H1 (cell line): Measurements from ENCODE around the gene GBP4. TPM values are rescaled to one million over a fixed set of nuclear protein-coding genes. Genes with fewer than 3 reads are reported as not detected.

Source experiments
- CTCF ChIA-PET: fragments of 300-600 bp; sonication (Branson Sonifier 250); formaldehyde crosslinking; loops from one replicate; lab custom pipeline; 2021; ENCODE audit not compliant: partially characterized antibody; lab: Charles Lee
- POLR2A ChIA-PET: fragments of 300-600 bp; sonication (Branson Sonifier 250); formaldehyde crosslinking; loops from one replicate; lab custom pipeline; 2021; ENCODE audit warnings: inconsistent platforms; ENCODE audit not compliant: partially characterized antibody; lab: Charles Lee
- DNase-seq, 2 experiments: peaks; one replicate each; pipeline versions ENCODE4 v3.0.0 to v3.0.0-alpha.2; 2010 to 2022; ENCODE audit warnings: low spot score in 2 of 2, low read depth in 1 of 2, mixed read lengths in 1 of 2
- FAIRE-seq: peaks from 2 replicates; lab custom pipeline; 2011; peaks lifted over from hg19 to GRCh38; lab: Jason Lieb, UNC
- H2AFZ ChIP-seq: 2 replicates; pipeline ENCODE4 v1.8.1; 2012; ENCODE audit warnings: low read length, inconsistent platforms
- H2AK5ac ChIP-seq: 2 replicates; pipeline ENCODE4 v1.6.1; 2013; ENCODE audit warnings: low read depth, low read length
- H2BK120ac ChIP-seq: replicated peaks from 2 replicates; pipeline ENCODE3; 2013; ENCODE audit warnings: low read depth, low read length, inconsistent platforms
- H2BK12ac ChIP-seq: 2 replicates; pipeline ENCODE4 v1.6.1; 2013; ENCODE audit warnings: low read depth, low read length
- H2BK15ac ChIP-seq: 2 replicates; pipeline ENCODE4 v1.6.1; 2013; ENCODE audit warnings: low read length
- H2BK20ac ChIP-seq: 2 replicates; pipeline ENCODE4 v1.6.1; 2013; ENCODE audit warnings: low read length
- H2BK5ac ChIP-seq: 2 replicates; pipeline ENCODE4 v1.6.1; 2013; ENCODE audit warnings: low read depth, low read length
- H3K14ac ChIP-seq: 2 replicates; pipeline ENCODE4 v1.6.1; 2013; ENCODE audit warnings: inconsistent platforms; ENCODE audit not compliant: insufficient read length
- H3K18ac ChIP-seq: 2 replicates; pipeline ENCODE4 v1.6.1; 2013; ENCODE audit warnings: low read length; ENCODE audit errors: extremely low read depth
- H3K23ac ChIP-seq: 2 replicates; pipeline ENCODE4 v1.6.1; 2013; ENCODE audit warnings: inconsistent platforms; ENCODE audit not compliant: insufficient read length
- H3K23me2 ChIP-seq: 2 replicates; pipeline ENCODE4 v1.6.1; 2013; ENCODE audit warnings: low read depth, low read length
- H3K27ac ChIP-seq: 2 replicates; pipeline ENCODE4 v1.6.1; 2011; ENCODE audit warnings: low read depth, low read length, inconsistent platforms
- H3K27me3 ChIP-seq, 4 experiments: replicated peaks in 1 of 4; 1 replicate in 1 of 4; 2 replicates in 3 of 4; pipeline versions ENCODE4 v1.6.1 to v1.8.1; 2011 to 2013; ENCODE audit warnings: low read length in 3 of 4, mild to moderate bottlenecking in 3 of 4, inconsistent platforms in 2 of 4, mixed read lengths in 2 of 4, moderate library complexity in 1 of 4; ENCODE audit not compliant: control insufficient read depth in 3 of 4, insufficient read depth in 3 of 4; ENCODE audit errors: extremely low read depth in 1 of 4
- H3K36me3 ChIP-seq, 4 experiments: 2 replicates each; pipeline versions ENCODE4 v1.6.1 to v1.8.1; 2011 to 2013; ENCODE audit warnings: mild to moderate bottlenecking in 4 of 4, low read length in 3 of 4, moderate library complexity in 2 of 4, control low read depth in 1 of 4, inconsistent platforms in 1 of 4; ENCODE audit not compliant: insufficient read depth in 4 of 4, control insufficient read depth in 2 of 4
- H3K4ac ChIP-seq: replicated peaks from 2 replicates; pipeline ENCODE3; 2013; ENCODE audit warnings: low read length, low read depth, mixed read lengths, inconsistent platforms; ENCODE audit not compliant: insufficient read length
- H3K4me1 ChIP-seq, 4 experiments: replicated peaks in 1 of 4; 1 replicate in 1 of 4; 2 replicates in 3 of 4; pipeline versions ENCODE4 v1.6.1 to v1.8.1; 2011 to 2013; ENCODE audit warnings: low read length in 3 of 4, inconsistent platforms in 2 of 4, mixed read lengths in 1 of 4; ENCODE audit not compliant: insufficient read depth in 4 of 4, control insufficient read depth in 3 of 4
- H3K4me2 ChIP-seq, 2 experiments: 2 replicates each; pipeline versions ENCODE4 v1.6.1 to v1.8.1; 2011 to 2013; ENCODE audit warnings: low read depth in 2 of 2, low read length in 2 of 2, control low read depth in 1 of 2, inconsistent platforms in 1 of 2, mild to moderate bottlenecking in 1 of 2; ENCODE audit not compliant: insufficient read depth in 1 of 2
- H3K4me3 ChIP-seq, 4 experiments: fragments of 200-600, 300-600 bp in 1 of 4; sonication (generic), shearing (Covaris generic), sonication (Bioruptor Twin) in 1 of 4; 2 replicates each; pipeline versions ENCODE4 v1.5.1 to v1.8.1; 2011 to 2016; ENCODE audit warnings: low read length in 4 of 4, low read depth in 3 of 4, control low read depth in 2 of 4, inconsistent platforms in 2 of 4, mild to moderate bottlenecking in 2 of 4, mixed read lengths in 1 of 4, moderate library complexity in 1 of 4; ENCODE audit not compliant: insufficient read depth in 2 of 4; ENCODE audit errors: extremely low read depth in 1 of 4
- H3K56ac ChIP-seq: replicated peaks from 2 replicates; pipeline ENCODE3; 2013; ENCODE audit warnings: low read depth, mild to moderate bottlenecking, mixed read lengths, low read length, inconsistent platforms; ENCODE audit not compliant: insufficient read length
- H3K79me1 ChIP-seq: 2 replicates; pipeline ENCODE4 v1.6.1; 2013; ENCODE audit warnings: low read depth, low read length, control low read depth
- H3K79me2 ChIP-seq, 2 experiments: 2 replicates each; pipeline versions ENCODE4 v1.6.1 to v1.8.1; 2012 to 2013; ENCODE audit warnings: low read length in 2 of 2, mild to moderate bottlenecking in 2 of 2, inconsistent platforms in 1 of 2; ENCODE audit not compliant: insufficient read depth in 2 of 2, control insufficient read depth in 1 of 2
- H3K9ac ChIP-seq, 4 experiments: replicated peaks in 1 of 4; 1 replicate in 1 of 4; 2 replicates in 3 of 4; pipeline versions ENCODE4 v1.6.1 to v1.8.1; 2011 to 2013; ENCODE audit warnings: low read depth in 3 of 4, low read length in 3 of 4, control low read depth in 2 of 4, mild to moderate bottlenecking in 2 of 4, moderate library complexity in 2 of 4, inconsistent platforms in 1 of 4; ENCODE audit errors: extremely low read depth in 1 of 4
- H3K9me3 ChIP-seq, 2 experiments: 2 replicates each; pipeline versions ENCODE4 v1.6.1 to v1.8.1; 2012 to 2013; ENCODE audit warnings: mild to moderate bottlenecking in 2 of 2, moderate library complexity in 2 of 2, control low read depth in 1 of 2, inconsistent platforms in 1 of 2, low read depth in 1 of 2, low read length in 1 of 2, mixed read lengths in 1 of 2; ENCODE audit not compliant: insufficient read depth in 2 of 2
- H4K20me1 ChIP-seq, 2 experiments: replicated peaks in 1 of 2; 2 replicates each; pipeline versions ENCODE3 to v1.8.1; 2011 to 2013; ENCODE audit warnings: inconsistent platforms in 2 of 2, low read length in 2 of 2, mild to moderate bottlenecking in 1 of 2; ENCODE audit not compliant: insufficient read depth in 2 of 2, control insufficient read depth in 1 of 2
- H4K5ac ChIP-seq: 2 replicates; pipeline ENCODE4 v1.6.1; 2013; ENCODE audit warnings: low read length, low read depth, mixed read lengths, inconsistent platforms; ENCODE audit not compliant: insufficient read length
- H4K8ac ChIP-seq: 2 replicates; pipeline ENCODE4 v1.8.0; 2013; ENCODE audit warnings: mild to moderate bottlenecking, moderate library complexity, low read length, inconsistent platforms; ENCODE audit not compliant: insufficient read depth; ENCODE audit errors: extremely low read depth
- H4K91ac ChIP-seq: replicated peaks from 2 replicates; pipeline ENCODE3; 2013; ENCODE audit warnings: low read length, mixed read lengths, inconsistent platforms; ENCODE audit not compliant: insufficient read length
- CTBP2 ChIP-seq: IDR thresholded peaks from 2 replicates; pipeline ENCODE4 v1.7.0; 2011; ENCODE audit warnings: borderline replicate concordance, mild to moderate bottlenecking, moderate library complexity, mixed read lengths, low read length; ENCODE audit not compliant: insufficient read depth, insufficient read length
- WGBS, 2 experiments: shearing (Covaris generic) in 1 of 2; methylation state at CpG; one replicate each; pipeline versions ENCODE4 v1.1.6 to v1.1.7; 2013 to 2015; ENCODE audit warnings: low lambda C conversion rate in 2 of 2, mixed read lengths in 2 of 2, inconsistent platforms in 1 of 2, low coverage in 1 of 2, missing lambda C conversion rate in 1 of 2; ENCODE audit not compliant: insufficient replicate concordance in 2 of 2, insufficient coverage in 1 of 2, insufficient read length in 1 of 2; ENCODE audit errors: extremely low coverage in 1 of 2, missing lambda C conversion rate in 1 of 2; 5-methylcytosine and 5-hydroxymethylcytosine counted together
- polyA plus RNA-seq, 7 experiments: library from polyadenylated mRNA; depleted of rRNA in 3 of 7; stranded (reverse) in 5 of 7; unstranded in 2 of 7; fragments of >200 nt in 5 of 7; fragments of 200-250 nt in 2 of 7; gene quantifications; 1 replicate in 5 of 7; 2 replicates in 1 of 7; 4 replicates in 1 of 7; pipeline versions ENCODE4 v1.2.1 to v1.2.3, GENCODE V29; 2011 to 2013; ENCODE audit warnings: missing spikeins in 2 of 7, mixed read lengths in 2 of 7
- total RNA-seq: library from RNA; stranded (reverse); fragmentation: NEBNext Ultra II Directional; extraction: Animal tissue kit (Norgen Biotek cat#: 25700); gene quantifications from 2 replicates; pipeline ENCODE4 v1.2.1, GENCODE V29; 2021
- TF ChIP-seq, protein P1 (sequence below): IDR thresholded peaks from 2 replicates; pipeline ENCODE4 v1.6.1; 2011; ENCODE audit warnings: low read length, improper control_type of control experiment

The GBP4 gene
- total and polyA plus RNA-seq, 2 of the 8 experiments (the other 6 are each of a cell fraction or from before 2014, with no cell fraction given), result 0.02 TPM; not detected in 1

DNA sequence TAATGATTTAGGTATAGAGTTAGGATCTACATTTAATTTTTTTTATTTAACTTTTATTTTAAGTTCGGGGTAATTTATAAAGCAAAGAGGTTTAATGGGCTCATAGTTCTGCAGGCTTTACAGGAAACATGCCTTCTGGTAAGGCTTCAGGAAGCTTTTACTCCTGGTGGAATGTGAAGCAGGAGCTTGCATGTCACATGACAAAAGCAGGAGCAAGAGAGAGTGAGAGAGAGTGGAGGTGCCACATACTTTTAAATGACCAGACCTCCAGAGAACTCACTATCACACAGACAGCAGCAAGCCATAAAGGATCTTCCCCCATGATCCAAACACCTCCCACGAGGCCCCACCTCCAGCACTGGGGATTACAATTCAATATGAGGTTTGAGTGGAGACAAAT lies 55.3 kb downstream of the GBP4 start:
- Histone ChIP-seq H3K18ac (no peak overlapping the region), H2BK15ac (no peak overlapping the region), H2BK12ac (no peak overlapping the region), H3K14ac (no peak overlapping the region), H3K79me1 (no peaks in the 10 kb centered on the region), H2BK120ac (no peak overlapping the region), H3K27me3 (no peaks in the 10 kb centered on the region), H3K4ac (no peak overlapping the region), H3K23me2 (no peaks in the 10 kb centered on the region), H3K23ac (no peak overlapping the region), H3K27ac (no peak overlapping the region), H4K5ac (no peak overlapping the region), H4K8ac (no peak overlapping the region), H3K4me1 (no peaks in the 10 kb centered on the region), H3K79me2 (no peaks in the 10 kb centered on the region), H3K9me3 (no peaks in the 10 kb centered on the region), H3K9ac (no peak overlapping the region), H4K20me1 (no peaks in the 10 kb centered on the region), H3K4me3 (no peak overlapping the region), H3K4me2 (no peak overlapping the region), H3K36me3 (no peaks in the 10 kb centered on the region), H2AFZ (peak overlapping the region; percentile 85), H2BK20ac (no peak overlapping the region), H2AK5ac (no peak overlapping the region), H3K56ac (no peak overlapping the region), H4K91ac (no peak overlapping the region), H2BK5ac (no peak overlapping the region)
- FAIRE-seq (no peak), DNase-seq (no peak)
- TF ChIP-seq CTBP2, result no peak
- TF ChIP-seq, protein P1, sequence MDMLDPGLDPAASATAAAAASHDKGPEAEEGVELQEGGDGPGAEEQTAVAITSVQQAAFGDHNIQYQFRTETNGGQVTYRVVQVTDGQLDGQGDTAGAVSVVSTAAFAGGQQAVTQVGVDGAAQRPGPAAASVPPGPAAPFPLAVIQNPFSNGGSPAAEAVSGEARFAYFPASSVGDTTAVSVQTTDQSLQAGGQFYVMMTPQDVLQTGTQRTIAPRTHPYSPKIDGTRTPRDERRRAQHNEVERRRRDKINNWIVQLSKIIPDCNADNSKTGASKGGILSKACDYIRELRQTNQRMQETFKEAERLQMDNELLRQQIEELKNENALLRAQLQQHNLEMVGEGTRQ, result peak; percentile 54
- WGBS, 2 experiments, result 86% methylated on average over 2 of the region's 2 CpGs; no CpG with 5 or more reads in 1 of the 2 experiments
- ChIA-PET CTCF (interaction anchor here (1.0 kb wide), 1 partner anchor 9 kb away, joined by 3 read pairs; no protein-coding TSS in a partner anchor), POLR2A (no interaction called here)
